GM21786 (cell line): ENCODE data around the gene PRRX2.

ENCODE experiments used
- ATAC-seq: cut with Tn5 transposase; IDR thresholded peaks from one replicate; pipeline ENCODE4 v1.9.1; 2021; ENCODE audit not compliant: unreplicated experiment

PRRX2 gene

GRCh38 chr9:129703667-129704355 lies 38.4 kb downstream of the PRRX2 start:
- ATAC-seq = no peak

- ATAC-seq = no peak
These were observed 39.4 kb downstream of the PRRX2 start for GRCh38 chr9:129704807-129705206.

GRCh38 chr9:129708793-129709192 lies 43.3 kb downstream of the PRRX2 start:
- ATAC-seq = no peak

GRCh38 chr9:129709438-129710168 lies 44.2 kb downstream of the PRRX2 start:
- ATAC-seq = no peak

- no peak for ATAC-seq
These were observed 44.7 kb downstream of the PRRX2 start for GRCh38 chr9:129710169-129710453.

GRCh38 chr9:129712634-129713401 lies 47.4 kb downstream of the PRRX2 start:
- ATAC-seq = no peak

- ATAC-seq = no peak
These were observed 47.9 kb downstream of the PRRX2 start for GRCh38 chr9:129713402-129713679.

- ATAC-seq = no peak
These were observed 49.1 kb downstream of the PRRX2 start for GRCh38 chr9:129714511-129715061.

GRCh38 chr9:129716091-129716490 lies 50.6 kb downstream of the PRRX2 start:
- ATAC-seq = no peak

- ATAC-seq = no peak
These were observed 52.5 kb downstream of the PRRX2 start for GRCh38 chr9:129717991-129718390.

GRCh38 chr9:129718647-129719046 lies 53.2 kb downstream of the PRRX2 start:
- no peak for ATAC-seq

- no peak for ATAC-seq
These were observed 53.7 kb downstream of the PRRX2 start for GRCh38 chr9:129719135-129719534.

GRCh38 chr9:129720181-129720864 lies 54.9 kb downstream of the PRRX2 start:
- no peak for ATAC-seq

GRCh38 chr9:129720865-129721545 lies 55.6 kb downstream of the PRRX2 start:
- ATAC-seq = no peak

- ATAC-seq = no peak
These were observed 57.5 kb downstream of the PRRX2 start for GRCh38 chr9:129722913-129723312.

- no peak for ATAC-seq
These were observed 59.2 kb downstream of the PRRX2 start for GRCh38 chr9:129724456-129725190.

- no peak for ATAC-seq
These were observed 60.4 kb downstream of the PRRX2 start for GRCh38 chr9:129725795-129726251.

GRCh38 chr9:129726322-129727160 lies 61.1 kb downstream of the PRRX2 start:
- ATAC-seq = no peak

GRCh38 chr9:129728744-129729143 lies 63.3 kb downstream of the PRRX2 start:
- no peak for ATAC-seq
